NCI-H1694 (cell line): Measurements from ENCODE around the gene EMILIN1.
A peak's percentile ranks its signal among the peaks of the same experiment; 100 is the strongest.

Source experiments
- DNase-seq: peaks from one replicate; lab custom pipeline; 2025; lab: John Stamatoyannopoulos, UW

Gene EMILIN1

DNA sequence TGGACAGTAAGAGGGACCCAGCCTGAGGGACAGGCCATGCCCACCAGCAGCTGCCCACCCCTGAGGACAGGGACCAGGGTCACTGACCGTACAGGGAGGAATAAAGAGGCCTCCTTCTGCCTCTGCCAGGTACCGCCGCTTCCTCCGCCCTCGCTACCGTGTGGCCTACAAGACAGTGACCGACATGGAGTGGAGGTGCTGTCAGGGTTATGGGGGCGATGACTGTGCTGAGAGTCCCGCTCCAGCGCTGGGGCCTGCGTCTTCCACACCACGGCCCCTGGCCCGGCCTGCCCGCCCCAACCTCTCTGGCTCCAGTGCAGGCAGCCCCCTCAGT, 2.2 kb downstream of the EMILIN1 start:
- DNase-seq = no peak

DNA sequence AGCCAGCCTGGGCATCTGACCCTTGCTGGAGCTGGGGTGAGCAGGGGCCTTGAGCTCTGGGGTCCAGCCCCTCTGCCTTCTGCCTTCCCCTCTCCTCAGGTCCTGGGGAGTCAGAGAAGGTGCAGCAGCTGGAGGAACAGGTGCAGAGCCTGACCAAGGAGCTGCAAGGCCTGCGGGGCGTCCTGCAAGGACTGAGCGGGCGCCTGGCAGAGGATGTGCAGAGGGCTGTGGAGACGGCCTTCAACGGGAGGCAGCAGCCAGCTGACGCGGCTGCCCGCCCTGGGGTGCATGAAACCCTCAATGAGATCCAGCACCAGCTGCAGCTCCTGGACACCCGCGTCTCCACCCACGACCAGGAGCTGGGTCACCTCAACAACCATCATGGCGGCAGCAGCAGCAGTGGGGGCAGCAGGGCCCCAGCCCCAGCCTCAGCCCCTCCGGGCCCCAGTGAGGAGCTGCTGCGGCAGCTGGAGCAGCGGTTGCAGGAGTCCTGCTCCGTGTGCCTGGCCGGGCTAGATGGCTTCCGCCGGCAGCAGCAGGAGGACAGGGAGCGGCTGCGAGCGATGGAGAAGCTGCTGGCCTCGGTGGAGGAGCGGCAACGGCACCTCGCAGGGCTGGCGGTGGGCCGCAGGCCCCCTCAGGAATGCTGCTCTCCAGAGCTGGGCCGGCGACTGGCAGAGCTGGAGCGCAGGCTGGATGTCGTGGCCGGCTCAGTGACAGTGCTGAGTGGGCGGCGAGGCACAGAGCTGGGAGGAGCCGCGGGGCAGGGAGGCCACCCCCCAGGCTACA, 3.8 kb downstream of the EMILIN1 start:
- no peak for DNase-seq

DNA sequence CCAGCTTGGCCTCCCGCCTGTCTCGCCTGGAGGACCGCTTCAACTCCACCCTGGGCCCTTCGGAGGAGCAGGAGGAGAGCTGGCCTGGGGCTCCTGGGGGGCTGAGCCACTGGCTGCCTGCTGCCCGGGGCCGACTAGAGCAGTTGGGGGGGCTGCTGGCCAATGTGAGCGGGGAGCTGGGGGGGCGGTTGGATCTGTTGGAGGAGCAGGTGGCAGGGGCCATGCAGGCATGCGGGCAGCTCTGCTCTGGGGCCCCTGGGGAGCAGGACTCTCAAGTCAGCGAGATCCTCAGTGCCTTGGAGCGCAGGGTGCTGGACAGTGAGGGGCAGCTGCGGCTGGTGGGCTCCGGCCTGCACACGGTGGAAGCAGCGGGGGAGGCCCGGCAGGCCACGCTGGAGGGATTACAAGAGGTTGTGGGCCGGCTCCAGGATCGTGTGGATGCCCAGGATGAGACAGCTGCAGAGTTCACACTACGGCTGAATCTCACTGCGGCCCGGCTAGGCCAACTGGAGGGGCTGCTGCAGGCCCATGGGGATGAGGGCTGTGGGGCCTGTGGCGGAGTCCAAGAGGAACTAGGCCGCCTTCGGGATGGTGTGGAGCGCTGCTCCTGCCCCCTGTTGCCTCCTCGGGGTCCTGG, 4.5 kb downstream of the EMILIN1 start:
- no peak for DNase-seq

DNA sequence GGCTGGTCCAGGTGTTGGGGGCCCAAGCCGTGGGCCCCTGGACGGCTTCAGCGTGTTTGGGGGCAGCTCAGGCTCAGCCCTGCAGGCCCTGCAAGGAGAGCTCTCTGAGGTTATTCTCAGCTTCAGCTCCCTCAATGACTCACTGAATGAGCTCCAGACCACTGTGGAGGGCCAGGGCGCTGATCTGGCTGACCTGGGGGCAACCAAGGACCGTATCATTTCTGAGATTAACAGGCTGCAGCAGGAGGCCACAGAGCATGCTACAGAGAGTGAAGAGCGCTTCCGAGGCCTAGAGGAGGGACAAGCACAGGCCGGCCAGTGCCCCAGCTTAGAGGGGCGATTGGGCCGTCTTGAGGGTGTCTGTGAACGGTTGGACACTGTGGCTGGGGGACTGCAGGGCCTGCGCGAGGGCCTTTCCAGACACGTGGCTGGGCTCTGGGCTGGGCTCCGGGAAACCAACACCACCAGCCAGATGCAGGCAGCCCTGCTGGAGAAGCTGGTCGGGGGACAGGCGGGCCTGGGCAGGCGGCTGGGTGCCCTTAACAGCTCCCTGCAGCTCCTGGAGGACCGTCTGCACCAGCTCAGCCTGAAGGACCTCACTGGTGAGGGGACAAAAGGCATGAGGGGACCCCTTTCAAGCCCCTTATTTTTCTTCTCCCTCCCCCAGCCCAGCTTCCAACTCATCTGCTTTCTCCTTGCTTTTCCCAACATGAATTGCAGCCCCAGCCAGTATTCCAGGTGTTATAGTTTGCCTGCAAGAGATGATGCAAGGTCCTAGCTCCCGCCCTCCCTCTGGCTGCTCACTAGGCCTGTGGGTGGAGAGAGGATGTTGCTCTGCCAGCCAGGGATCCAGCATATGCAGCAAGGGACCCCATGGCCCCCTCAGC, 5.2 kb downstream of the EMILIN1 start:
- no peak for DNase-seq

DNA sequence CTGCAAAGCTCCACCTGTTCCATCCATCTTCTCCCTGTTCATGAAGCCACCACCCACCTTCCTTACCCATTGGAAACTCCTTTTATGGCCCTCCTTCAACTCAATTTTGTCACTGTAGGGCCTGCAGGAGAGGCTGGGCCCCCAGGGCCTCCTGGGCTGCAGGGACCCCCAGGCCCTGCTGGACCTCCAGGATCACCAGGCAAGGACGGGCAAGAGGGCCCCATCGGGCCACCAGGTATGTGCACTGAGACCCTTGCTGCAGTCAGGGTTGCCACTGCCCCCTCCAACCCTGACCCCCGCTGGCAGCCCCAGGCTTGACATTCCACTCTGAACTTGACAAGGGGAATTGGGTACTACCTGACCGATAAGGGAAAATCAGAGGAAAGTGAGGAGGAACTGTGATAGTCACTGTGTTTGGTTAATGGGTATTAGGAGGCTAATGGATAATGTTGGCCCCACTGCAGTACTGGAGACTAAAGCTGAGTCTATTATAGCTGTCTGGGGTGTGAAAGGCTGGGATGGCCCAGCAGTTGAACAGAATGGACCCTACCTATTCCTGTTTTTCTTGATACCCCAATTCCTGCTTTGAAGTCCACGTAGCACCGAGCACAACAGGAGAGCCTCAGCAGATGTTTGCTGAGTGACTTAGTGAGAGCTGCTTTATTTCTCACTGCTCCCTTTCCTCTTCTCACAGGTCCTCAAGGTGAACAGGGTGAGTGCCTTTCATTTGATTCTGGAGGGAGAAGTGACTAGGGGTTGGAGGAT, 6.1 kb downstream of the EMILIN1 start:
- no peak for DNase-seq

DNA sequence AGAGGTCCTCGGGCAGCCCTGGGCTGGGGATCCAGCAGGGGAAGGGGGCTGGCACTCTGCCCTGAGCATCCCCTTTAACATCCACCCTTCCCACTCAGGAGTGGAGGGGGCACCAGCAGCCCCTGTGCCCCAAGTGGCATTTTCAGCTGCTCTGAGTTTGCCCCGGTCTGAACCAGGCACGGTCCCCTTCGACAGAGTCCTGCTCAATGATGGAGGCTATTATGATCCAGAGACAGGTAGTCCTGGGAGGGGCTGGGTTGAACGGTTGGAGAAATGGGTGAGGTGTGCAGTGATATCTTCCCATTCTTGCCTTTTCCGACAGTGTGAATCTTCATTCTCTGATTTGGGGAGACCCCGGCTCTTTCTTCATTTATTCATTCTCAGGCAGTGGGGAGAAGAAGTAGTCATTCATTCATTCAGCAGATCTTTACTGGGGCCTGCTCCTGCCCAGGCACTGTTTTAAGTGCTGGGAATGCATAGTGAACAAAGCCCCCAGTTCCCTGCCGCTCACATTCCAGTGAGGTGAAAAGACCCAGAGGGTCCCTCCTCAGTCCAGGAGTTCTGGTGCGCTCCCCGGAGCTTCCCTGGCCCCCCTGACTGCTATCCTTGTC, 6.8 kb downstream of the EMILIN1 start:
- DNase-seq = no peak

DNA sequence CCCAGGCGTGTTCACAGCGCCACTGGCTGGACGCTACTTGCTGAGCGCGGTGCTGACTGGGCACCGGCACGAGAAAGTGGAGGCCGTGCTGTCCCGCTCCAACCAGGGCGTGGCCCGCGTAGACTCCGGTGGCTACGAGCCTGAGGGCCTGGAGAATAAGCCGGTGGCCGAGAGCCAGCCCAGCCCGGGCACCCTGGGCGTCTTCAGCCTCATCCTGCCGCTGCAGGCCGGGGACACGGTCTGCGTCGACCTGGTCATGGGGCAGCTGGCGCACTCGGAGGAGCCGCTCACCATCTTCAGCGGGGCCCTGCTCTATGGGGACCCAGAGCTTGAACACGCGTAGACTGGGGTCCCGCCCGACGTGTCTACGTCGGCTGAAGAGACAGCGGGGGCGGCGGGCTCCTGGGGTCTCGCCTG, 7.3 kb downstream of the EMILIN1 start:
- no peak for DNase-seq

DNA sequence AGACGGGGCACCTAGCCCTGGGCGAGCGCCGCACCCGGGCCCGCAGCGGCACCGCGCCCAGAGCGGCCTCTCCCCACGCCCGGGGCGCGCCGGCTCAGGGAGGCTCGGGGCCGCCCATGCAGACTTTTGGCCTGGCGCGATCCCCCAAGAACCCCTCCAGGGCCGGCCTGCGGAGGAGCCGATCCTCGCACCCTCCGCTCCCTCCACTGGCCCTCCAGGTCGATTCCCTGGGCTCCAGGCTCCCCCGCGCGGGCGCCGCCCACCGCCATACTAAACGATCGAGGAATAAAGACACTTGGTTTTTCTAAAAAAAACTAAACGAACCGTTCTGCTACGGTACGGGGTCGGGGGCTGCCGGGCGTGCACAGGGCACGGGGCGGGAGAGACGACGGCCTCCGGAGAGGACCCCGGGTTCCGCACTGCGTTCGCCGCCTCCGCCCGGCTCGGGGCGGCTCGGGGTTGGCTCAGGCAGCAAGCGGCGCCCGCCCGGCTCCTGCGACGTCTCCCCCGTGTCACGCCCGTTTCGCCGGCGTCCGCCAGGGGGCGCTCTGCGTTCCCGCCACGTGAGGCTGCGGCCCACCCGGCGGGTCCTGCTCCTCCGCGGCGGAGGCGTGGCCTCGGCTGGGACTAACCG, 7.8 kb downstream of the EMILIN1 start:
- DNase-seq = peak; percentile 80

DNA sequence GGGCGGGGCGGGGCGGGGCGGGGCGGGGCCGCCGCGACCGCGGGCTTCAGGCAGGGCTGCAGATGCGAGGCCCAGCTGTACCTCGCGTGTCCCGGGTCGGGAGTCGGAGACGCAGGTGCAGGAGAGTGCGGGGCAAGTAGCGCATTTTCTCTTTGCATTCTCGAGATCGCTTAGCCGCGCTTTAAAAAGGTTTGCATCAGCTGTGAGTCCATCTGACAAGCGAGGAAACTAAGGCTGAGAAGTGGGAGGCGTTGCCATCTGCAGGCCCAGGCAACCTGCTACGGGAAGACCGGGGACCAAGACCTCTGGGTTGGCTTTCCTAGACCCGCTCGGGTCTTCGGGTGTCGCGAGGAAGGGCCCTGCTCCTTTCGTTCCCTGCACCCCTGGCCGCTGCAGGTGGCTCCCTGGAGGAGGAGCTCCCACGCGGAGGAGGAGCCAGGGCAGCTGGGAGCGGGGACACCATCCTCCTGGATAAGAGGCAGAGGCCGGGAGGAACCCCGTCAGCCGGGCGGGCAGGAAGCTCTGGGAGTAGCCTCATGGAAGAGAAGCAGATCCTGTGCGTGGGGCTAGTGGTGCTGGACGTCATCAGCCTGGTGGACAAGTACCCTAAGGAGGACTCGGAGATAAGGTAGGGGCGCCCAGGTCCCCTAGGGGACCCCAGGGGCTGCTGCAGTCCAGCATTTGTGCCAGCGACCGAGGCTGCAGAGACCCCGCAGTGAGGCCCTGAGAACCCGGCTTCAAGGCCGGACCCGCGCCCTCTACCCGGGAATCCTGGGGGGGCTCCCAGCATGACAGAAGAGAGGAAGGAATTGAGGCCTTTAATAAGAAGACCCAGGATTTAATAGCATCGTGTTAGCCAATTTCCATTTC, 8.5 kb downstream of the EMILIN1 start, which contains the start of gene KHK:
Gene KHK, plus strand, starts transcription at position 49 of the 870 bp plus-strand sequence. Its CDS starts 488 bp downstream, at position 537.
- no peak for DNase-seq

DNA sequence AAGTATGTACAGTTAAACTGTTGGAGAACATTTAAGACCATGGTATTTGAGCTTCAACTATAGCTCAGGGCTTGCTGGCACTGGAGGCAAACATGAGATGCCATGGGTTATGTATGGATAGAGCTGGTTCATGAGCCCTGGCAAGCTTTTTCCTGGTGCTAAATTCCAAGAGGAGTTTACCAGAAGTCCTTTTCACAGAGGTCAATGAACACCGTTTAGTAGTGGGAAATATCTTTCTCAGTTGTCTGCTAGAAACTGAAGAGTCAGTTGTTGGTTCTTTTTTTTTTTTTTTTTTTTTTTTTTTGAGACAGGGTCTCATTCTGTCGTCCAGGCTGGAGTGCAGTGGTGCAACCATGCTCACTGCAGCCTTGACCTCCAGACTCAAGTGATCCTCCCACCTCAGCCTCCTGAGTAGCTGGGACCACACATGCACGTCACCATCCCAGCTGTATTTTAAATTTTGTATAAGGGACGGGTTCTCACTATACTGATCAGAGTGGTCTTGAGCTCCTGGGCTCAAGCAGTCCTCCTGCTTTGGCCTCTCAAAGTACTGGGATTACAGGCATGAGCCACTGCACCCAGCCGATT, 9.5 kb downstream of the EMILIN1 start:
- DNase-seq = no peak

DNA sequence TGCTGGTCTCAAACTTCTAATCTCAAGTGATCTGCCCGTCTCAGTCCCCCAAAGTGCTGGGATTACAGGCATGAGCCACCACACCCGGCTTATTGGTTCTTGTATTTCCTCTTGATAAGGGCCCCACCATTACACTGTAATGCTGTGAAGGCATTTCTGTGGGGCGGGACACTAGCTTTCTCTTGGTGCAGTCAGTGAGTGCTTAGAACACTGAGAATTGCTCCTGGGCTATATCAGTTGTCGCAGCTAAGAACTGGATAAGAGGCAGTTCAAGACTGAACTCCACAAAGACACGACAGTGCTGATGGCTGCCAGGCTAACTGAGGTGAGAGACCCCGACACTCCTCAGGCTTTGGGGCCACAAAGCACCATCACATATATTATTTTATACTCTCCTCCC, 10.2 kb downstream of the EMILIN1 start:
- no peak for DNase-seq

DNA sequence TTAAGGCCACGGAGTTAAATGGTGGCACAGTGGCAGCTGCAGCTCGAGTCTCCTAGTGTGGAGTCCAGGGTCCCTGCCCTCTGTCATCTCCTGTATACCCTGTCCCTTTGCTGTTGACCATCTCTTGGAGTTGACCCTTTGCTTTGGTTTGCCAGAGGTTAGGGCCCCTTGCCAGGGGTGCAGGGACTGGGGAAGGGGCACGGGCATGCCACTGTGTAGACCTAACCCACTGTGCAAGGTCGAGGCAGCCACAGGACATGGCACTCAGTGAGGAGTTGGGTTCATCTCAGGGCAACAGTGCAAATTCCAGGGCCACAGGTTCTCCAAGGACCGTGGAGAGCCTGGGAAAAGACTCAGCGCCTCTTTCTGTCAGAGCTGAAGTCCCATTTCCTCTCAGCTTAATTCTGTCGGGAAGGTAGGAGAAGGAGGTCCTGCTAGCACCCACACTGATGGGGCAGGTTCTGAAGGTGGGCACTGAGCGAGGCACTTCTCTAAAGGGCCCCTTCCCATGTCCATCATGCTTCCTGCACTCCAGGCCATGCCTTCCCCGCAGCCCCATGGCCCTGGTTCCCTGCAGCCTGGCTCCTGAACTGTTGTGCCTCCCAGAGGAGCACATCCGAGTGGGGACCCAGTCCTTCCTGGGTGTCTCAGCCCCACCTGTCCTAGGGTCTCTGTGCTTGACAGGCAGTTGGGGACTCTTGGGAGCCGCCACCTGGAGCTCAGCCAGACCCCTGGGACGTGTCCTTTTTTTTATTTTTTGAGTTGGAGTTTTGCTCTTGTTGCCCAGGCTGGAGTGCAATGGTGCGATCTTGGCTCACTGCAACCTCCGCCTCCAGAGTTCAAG, 10.9 kb downstream of the EMILIN1 start:
- no peak for DNase-seq

DNA sequence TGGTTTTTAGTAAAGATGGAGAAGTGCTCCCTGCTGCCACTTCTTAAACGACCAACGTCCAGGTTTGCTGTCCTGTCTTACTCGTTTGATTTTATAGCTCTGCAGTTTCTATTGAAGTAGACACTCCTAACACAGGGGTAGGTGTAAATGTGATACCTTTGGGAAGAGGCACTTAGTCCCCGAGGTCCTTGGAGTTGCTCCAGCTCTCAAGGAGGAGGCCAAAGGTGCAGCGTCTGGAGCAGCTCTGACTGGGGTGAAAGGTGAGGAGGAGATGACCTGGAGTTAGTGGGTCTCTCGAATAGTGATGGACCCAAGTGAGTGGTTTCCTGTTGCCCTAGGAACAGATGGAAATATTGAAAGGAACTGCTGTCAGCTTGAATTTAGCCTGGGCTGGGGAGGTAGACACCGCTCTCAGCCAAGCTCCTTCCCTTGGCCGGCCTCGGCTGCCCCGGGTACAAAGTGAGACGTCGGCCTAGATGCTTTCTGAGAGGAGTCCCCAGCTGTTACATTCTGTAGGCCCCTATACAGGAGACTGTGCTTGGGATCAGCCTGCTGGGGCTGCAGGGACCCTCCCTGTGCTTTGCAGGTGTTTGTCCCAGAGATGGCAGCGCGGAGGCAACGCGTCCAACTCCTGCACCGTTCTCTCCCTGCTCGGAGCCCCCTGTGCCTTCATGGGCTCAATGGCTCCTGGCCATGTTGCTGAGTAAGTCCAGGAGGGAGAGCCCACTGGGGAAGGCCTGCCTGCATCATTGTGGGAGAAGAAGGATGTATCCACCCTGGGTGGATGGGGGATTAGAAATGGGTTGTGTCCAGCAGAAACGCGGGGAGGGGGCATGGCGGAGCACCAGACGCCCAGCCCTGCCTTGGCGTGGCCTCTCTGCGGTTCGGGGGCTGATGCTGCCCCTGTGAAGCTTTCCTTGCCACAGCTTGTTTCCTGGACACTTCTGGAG, 13.6 kb downstream of the EMILIN1 start:
- DNase-seq = no peak

DNA sequence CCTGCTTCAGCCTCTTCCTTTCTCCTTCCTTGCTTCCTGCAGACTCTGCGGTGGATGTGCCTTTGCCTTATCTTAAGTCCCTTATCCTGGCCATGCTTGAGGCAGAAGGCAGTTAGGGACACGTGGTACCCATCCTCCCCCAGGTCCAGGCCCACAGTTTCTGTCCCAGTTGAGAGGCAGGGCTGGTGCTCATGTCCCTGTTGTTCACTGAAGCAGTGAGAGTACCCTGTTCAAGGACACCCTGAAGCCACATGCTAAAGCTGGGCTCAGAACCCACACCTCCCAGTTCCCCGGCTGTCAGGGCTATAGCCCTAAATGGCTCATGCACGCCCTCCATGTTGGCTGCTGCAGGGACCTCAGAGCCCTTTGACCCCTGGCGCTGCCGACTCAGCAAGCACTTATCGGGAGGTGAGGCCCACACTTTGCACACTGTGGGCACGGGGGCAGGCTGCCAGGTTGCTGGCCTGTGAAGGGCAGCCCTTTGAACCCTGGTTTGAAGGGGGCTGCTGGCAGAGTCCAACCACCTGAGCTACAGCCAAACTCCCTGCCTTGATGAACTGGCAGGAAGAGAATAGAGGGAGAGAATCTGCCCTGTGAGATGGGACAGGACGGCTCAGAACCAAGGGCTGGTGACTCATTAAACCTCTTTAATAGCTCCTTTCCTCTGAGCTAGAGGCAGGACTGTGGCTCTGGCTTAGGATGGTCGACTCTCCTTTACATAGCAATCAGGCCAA, 14.4 kb downstream of the EMILIN1 start:
- DNase-seq = no peak

DNA sequence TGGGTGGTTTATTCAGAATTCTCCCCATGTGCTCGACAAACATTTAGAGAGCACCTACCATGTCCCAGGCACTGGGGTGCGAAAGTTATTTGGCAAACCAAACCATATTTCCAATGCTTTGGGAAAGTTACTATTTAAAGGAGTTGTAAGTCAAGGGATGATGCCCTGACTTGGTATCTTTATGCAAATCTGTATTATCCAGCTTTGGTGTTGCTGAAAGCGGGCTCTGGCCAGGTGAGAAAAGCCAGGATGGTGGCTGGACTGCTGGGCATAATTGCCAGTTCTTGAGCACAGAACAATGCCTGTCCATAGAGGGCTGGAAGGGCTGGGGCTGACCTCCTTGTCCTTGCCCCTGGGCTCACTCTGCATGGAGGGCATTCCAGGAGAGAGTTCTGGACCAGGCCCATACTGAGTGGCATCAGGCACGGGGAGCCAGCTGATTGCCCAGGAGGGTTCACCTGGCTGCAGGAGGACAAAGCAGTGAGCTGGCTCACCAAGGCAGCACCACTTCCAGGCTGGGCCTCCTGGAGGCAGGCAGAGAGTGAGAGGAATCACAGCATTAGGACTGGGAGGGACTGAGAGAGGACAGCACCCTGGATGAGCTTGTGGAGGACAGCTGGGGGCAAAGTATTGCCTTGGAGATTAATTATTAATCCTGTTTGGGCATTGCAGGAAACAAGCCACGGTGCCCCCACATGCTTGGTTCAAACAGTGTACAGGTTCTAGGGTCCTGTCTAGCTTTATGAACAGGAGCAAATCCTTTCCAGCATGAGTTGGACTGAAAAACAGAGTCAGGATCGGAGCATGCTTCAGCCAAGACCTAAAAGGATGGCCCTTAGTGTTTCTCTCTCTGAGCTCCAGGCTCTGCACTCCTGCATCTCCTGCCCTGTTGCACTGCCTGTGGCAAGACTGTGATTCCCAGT, 15.3 kb downstream of the EMILIN1 start:
- DNase-seq = no peak
